ENCODE results near the gene NTRK2.

Gene NTRK2

GRCh38 chr9:84949258-84949657 is 279.7 kb downstream of the NTRK2 start:
- H3K27ac Mint-ChIP-seq = no peak overlapping the region
- H3K9me3 Mint-ChIP-seq = no peaks in the 10 kb centered on the region
- no peak overlapping the region for H3K4me3 Mint-ChIP-seq
- DNase-seq (no peak), ATAC-seq (replicated peaks) (no peak)
- no peaks in the 10 kb centered on the region for H3K4me1 Mint-ChIP-seq
- H3K36me3 Mint-ChIP-seq = no peaks in the 10 kb centered on the region
- H3K27me3 Mint-ChIP-seq = peaks cover 7 to 9% of the 10 kb centered on the region in 2 donors

- no peaks in the 10 kb centered on the region for H3K9me3 Mint-ChIP-seq
- H3K4me1 Mint-ChIP-seq = no peaks in the 10 kb centered on the region
- H3K4me3 Mint-ChIP-seq = no peak overlapping the region
- H3K27ac Mint-ChIP-seq = no peak overlapping the region
- H3K36me3 Mint-ChIP-seq = no peaks in the 10 kb centered on the region
- DNase-seq (no peak), ATAC-seq (replicated peaks) (no peak)
- H3K27me3 Mint-ChIP-seq = peaks cover 13 to 16% of the 10 kb centered on the region in 2 donors
Observed at GRCh38 chr9:84949971-84950370, 280.4 kb downstream of the NTRK2 start.

GRCh38 chr9:84950879-84951811 is 281.6 kb downstream of the NTRK2 start:
- Mint-ChIP-seq H3K9me3 (no peaks in the 10 kb centered on the region), H3K27ac (no peak overlapping the region), H3K4me1 (no peaks in the 10 kb centered on the region), H3K4me3 (no peak overlapping the region), H3K36me3 (no peaks in the 10 kb centered on the region), H3K27me3 (peaks cover 13 to 25% of the 10 kb centered on the region in 2 donors)
- ATAC-seq (replicated peaks) (no peak), DNase-seq (no peak)

GRCh38 chr9:84953252-84953773 is 283.8 kb downstream of the NTRK2 start:
- H3K36me3 Mint-ChIP-seq = no peaks in the 10 kb centered on the region
- peaks cover 0 to 4% of the 10 kb centered on the region in 2 donors for H3K9me3 Mint-ChIP-seq
- no peaks in the 10 kb centered on the region for H3K4me1 Mint-ChIP-seq
- H3K27ac Mint-ChIP-seq = no peak overlapping the region
- DNase-seq (no peak), ATAC-seq (replicated peaks) (no peak)
- no peak overlapping the region for H3K4me3 Mint-ChIP-seq
- H3K27me3 Mint-ChIP-seq = peaks cover 13 to 32% of the 10 kb centered on the region in 2 donors

- H3K27me3 Mint-ChIP-seq = peaks cover 13 to 32% of the 10 kb centered on the region in 2 donors
- peak overlapping the region; percentile 51 for H3K27ac Mint-ChIP-seq
- no peak overlapping the region for H3K4me3 Mint-ChIP-seq
- ATAC-seq (replicated peaks) (peak; percentile 82 to 85), DNase-seq (peak; percentile 38)
- no peaks in the 10 kb centered on the region for H3K4me1 Mint-ChIP-seq
- H3K9me3 Mint-ChIP-seq = peaks cover 0 to 4% of the 10 kb centered on the region in 2 donors
- H3K36me3 Mint-ChIP-seq = no peaks in the 10 kb centered on the region
Observed at GRCh38 chr9:84953797-84954705, 284.5 kb downstream of the NTRK2 start.

GRCh38 chr9:84955155-84955554 is 285.6 kb downstream of the NTRK2 start:
- no peak for ATAC-seq (replicated peaks)

GRCh38 chr9:84955971-84956370 is 286.4 kb downstream of the NTRK2 start:
- Mint-ChIP-seq H3K4me1 (no peaks in the 10 kb centered on the region), H3K9me3 (peaks cover 0 to 4% of the 10 kb centered on the region in 2 donors), H3K27me3 (peaks cover 13 to 32% of the 10 kb centered on the region in 2 donors), H3K27ac (no peak overlapping the region), H3K4me3 (no peak overlapping the region), H3K36me3 (no peaks in the 10 kb centered on the region)
- no peak for DNase-seq
- no peak for ATAC-seq (replicated peaks)

More at GRCh38 chr9:84955155-84955554, 285.6 kb downstream of the NTRK2 start:
- H3K9me3 Mint-ChIP-seq = peaks cover 0 to 4% of the 10 kb centered on the region in 2 donors
- peaks cover 13 to 32% of the 10 kb centered on the region in 2 donors for H3K27me3 Mint-ChIP-seq
- H3K4me3 Mint-ChIP-seq = no peak overlapping the region
- H3K27ac Mint-ChIP-seq = no peak overlapping the region
- H3K4me1 Mint-ChIP-seq = no peaks in the 10 kb centered on the region
- no peak for DNase-seq
- H3K36me3 Mint-ChIP-seq = no peaks in the 10 kb centered on the region

- Mint-ChIP-seq H3K4me1 (no peaks in the 10 kb centered on the region), H3K27ac (no peak overlapping the region), H3K4me3 (no peak overlapping the region), H3K36me3 (no peaks in the 10 kb centered on the region), H3K27me3 (peaks cover 5 to 22% of the 10 kb centered on the region in 2 donors), H3K9me3 (peaks cover 0 to 4% of the 10 kb centered on the region in 2 donors)
- DNase-seq = no peak
- no peak for ATAC-seq (replicated peaks)
Observed at GRCh38 chr9:84959339-84959738, 289.8 kb downstream of the NTRK2 start.

- Mint-ChIP-seq H3K4me3 (no peak overlapping the region), H3K36me3 (no peaks in the 10 kb centered on the region), H3K27ac (no peak overlapping the region), H3K4me1 (no peaks in the 10 kb centered on the region), H3K27me3 (peaks cover 3 to 9% of the 10 kb centered on the region in 2 donors), H3K9me3 (no peaks in the 10 kb centered on the region)
- ATAC-seq (replicated peaks) (no peak), DNase-seq (no peak)
Observed at GRCh38 chr9:84966876-84967830, 297.6 kb downstream of the NTRK2 start.

GRCh38 chr9:84969084-84969483 is 299.6 kb downstream of the NTRK2 start:
- Mint-ChIP-seq H3K4me1 (no peaks in the 10 kb centered on the region), H3K36me3 (no peaks in the 10 kb centered on the region), H3K9me3 (no peaks in the 10 kb centered on the region), H3K4me3 (no peak overlapping the region), H3K27me3 (peaks cover 3 to 12% of the 10 kb centered on the region in 2 donors), H3K27ac (no peak overlapping the region)
- no peak for DNase-seq
- no peak for ATAC-seq (replicated peaks)

GRCh38 chr9:84969736-84970135 is 300.2 kb downstream of the NTRK2 start:
- Mint-ChIP-seq H3K4me3 (no peak overlapping the region), H3K9me3 (no peaks in the 10 kb centered on the region), H3K36me3 (no peaks in the 10 kb centered on the region), H3K27me3 (peaks cover 3 to 18% of the 10 kb centered on the region in 2 donors), H3K27ac (no peak overlapping the region), H3K4me1 (no peaks in the 10 kb centered on the region)
- DNase-seq (no peak), ATAC-seq (replicated peaks) (no peak)

GRCh38 chr9:84970432-84970831 is 300.9 kb downstream of the NTRK2 start:
- Mint-ChIP-seq H3K27ac (no peak overlapping the region), H3K9me3 (no peaks in the 10 kb centered on the region), H3K27me3 (peaks cover 3 to 20% of the 10 kb centered on the region in 2 donors), H3K4me1 (no peaks in the 10 kb centered on the region), H3K36me3 (no peaks in the 10 kb centered on the region), H3K4me3 (no peak overlapping the region)
- ATAC-seq (replicated peaks) = no peak
- no peak for DNase-seq

GRCh38 chr9:84971571-84971970 is 302.0 kb downstream of the NTRK2 start:
- no peak overlapping the region for H3K4me3 Mint-ChIP-seq
- H3K36me3 Mint-ChIP-seq = no peaks in the 10 kb centered on the region
- ATAC-seq (replicated peaks) (no peak), DNase-seq (no peak)
- H3K27me3 Mint-ChIP-seq = peaks cover 3 to 20% of the 10 kb centered on the region in 2 donors
- H3K27ac Mint-ChIP-seq = no peak overlapping the region
- H3K4me1 Mint-ChIP-seq = no peaks in the 10 kb centered on the region
- H3K9me3 Mint-ChIP-seq = no peaks in the 10 kb centered on the region
